HL-60 (cell line): Measurements from ENCODE around the gene PPP1R1C.

Experiments
- DNase-seq, 2 experiments: peaks; one replicate each; pipeline ENCODE4 v3.0.0-alpha.2; 2010 to 2020; ENCODE audit warnings: low read depth in 1 of 2, low spot score in 1 of 2
- H3K27ac ChIP-seq: fragments of 250-450 bp; sonication (Bioruptor Pico); replicated peaks from 2 replicates; pipeline ENCODE4 v1.5.1; 2020; ENCODE audit warnings: mild to moderate bottlenecking, moderate library complexity
- H3K27me3 ChIP-seq: fragments of 250-450 bp; sonication (Bioruptor Pico); 2 replicates; pipeline ENCODE4 v1.5.1; 2021; ENCODE audit warnings: mild to moderate bottlenecking, moderate library complexity; ENCODE audit not compliant: insufficient read depth, poor library complexity, severe bottlenecking
- H3K4me3 ChIP-seq: replicated peaks from 2 replicates; pipeline ENCODE4 v1.5.1; 2011; ENCODE audit warnings: mild to moderate bottlenecking, control low read depth, low read length; ENCODE audit not compliant: insufficient read depth
- CTCF ChIP-seq: IDR thresholded peaks from one replicate; pipeline ENCODE4 v1.5.1; 2011; ENCODE audit warnings: low read length, control low read depth, inconsistent platforms; ENCODE audit not compliant: insufficient read depth
- GABPA ChIP-seq: IDR thresholded peaks from 2 replicates; pipeline ENCODE4 v1.6.1; 2012; ENCODE audit warnings: low read depth
- POLR2AphosphoS5 ChIP-seq: IDR thresholded peaks from 2 replicates; pipeline ENCODE4 v1.6.1; 2012; ENCODE audit warnings: low read depth
- REST ChIP-seq: IDR thresholded peaks from 2 replicates; pipeline ENCODE4 v1.6.1; 2012; ENCODE audit warnings: low read depth; ENCODE audit not compliant: insufficient replicate concordance
- SPI1 ChIP-seq: IDR thresholded peaks from 2 replicates; pipeline ENCODE4 v1.6.1; 2012; ENCODE audit warnings: low read depth, mild to moderate bottlenecking, borderline replicate concordance

Gene PPP1R1C

DNA sequence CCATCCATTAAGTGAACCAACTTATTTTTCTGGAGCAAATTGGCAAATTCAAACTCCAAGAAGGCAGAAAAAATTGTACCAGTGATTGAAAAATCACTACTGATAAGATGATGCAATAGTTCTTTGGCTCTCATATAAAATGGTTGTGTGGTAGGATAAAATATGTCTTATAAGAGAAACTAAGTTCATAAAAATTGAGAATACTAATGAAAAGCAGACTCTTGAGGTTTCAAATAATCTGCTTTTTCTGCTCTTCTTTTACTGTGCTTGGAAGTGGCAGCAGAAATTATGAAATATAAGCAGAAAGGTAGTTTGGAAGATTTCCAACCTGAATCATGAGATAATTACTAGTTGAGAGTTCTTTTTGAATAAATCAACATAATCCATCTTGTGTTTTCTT lies 61.9 kb downstream of the PPP1R1C start:
- H3K4me3 ChIP-seq = no peak overlapping the region
- no peaks in the 10 kb centered on the region for H3K27me3 ChIP-seq
- DNase-seq = no peak
- TF ChIP-seq GABPA = no peak
- no peak for TF ChIP-seq POLR2AphosphoS5
- no peak for TF ChIP-seq REST
- TF ChIP-seq CTCF = no peak
- TF ChIP-seq SPI1 = no peak
- no peak overlapping the region for H3K27ac ChIP-seq

DNA sequence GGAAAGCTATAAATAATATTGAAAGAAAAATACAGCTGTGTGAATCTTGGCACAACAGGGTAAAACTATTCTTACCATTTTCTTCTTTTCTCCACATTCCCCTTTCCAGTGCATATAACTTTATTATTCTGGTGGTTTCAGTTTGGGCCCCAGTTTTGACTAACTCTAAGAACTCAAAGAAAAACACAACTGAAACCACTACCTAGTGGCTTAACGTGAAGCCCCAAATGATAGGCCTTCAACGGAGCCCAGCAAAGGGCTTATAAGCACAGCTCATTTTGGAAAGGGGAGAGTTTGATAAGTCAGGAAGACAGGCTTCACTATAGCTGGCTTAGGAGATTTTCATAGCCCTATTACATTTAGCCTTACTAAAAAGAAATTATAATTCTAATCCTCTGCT lies 62.4 kb downstream of the PPP1R1C start:
- Histone ChIP-seq H3K4me3 (no peak overlapping the region), H3K27me3 (no peaks in the 10 kb centered on the region), H3K27ac (no peak overlapping the region)
- DNase-seq = no peak
- TF ChIP-seq SPI1 = no peak
- TF ChIP-seq POLR2AphosphoS5 = no peak
- TF ChIP-seq REST = no peak
- no peak for TF ChIP-seq CTCF
- TF ChIP-seq GABPA = no peak

DNA sequence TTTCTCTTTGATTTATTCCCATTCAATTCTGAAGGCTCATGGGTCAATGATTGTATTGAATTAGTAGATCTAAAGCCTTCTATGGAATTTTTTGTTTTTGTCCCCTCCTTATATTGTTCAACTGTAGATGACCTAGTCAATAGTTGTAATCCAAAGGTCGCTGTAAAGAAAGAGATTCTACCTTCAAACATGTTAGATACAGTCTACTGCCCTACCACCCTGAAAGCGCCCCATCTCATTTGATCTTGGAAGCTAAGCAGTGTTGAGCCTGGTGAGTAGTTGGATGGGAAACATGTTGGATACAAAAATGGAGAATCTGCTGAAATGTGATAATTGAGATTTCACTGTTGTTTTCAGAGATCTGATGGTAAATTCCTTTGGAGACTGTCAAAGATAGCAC lies 63.0 kb downstream of the PPP1R1C start:
- no peak for DNase-seq
- no peaks in the 10 kb centered on the region for H3K27me3 ChIP-seq
- TF ChIP-seq REST (no peak), GABPA (no peak), CTCF (no peak), SPI1 (no peak), POLR2AphosphoS5 (no peak)
- H3K4me3 ChIP-seq = no peak overlapping the region
- no peak overlapping the region for H3K27ac ChIP-seq
